HG03442 (cell line): ENCODE results near the gene AGO3.

Experiments
- ATAC-seq: cut with Tn5 transposase; IDR thresholded peaks from one replicate; pipeline ENCODE4 v1.9.1; 2021; ENCODE audit warnings: mild to moderate bottlenecking, moderate library complexity; ENCODE audit not compliant: unreplicated experiment

The AGO3 gene

DNA sequence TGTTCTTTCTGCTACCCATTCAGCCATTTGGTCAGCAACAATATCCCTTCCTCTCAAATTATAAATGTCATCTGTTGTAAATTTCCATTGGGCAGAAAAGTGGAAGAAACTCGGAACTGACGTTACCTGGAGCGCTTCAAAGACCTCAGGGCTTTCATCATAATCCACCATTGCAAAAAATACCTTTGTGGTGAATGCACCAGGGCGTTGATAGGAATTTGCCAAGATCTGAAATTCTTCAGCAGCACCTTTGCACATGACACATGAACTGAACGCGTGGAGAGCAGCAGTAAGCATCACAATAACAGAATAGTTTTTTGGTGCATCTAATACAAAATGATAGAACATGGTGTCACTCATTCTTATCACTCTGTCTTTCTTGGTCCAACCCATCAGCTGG lies 149.9 kb downstream of the AGO3 start:
- ATAC-seq = no peak

DNA sequence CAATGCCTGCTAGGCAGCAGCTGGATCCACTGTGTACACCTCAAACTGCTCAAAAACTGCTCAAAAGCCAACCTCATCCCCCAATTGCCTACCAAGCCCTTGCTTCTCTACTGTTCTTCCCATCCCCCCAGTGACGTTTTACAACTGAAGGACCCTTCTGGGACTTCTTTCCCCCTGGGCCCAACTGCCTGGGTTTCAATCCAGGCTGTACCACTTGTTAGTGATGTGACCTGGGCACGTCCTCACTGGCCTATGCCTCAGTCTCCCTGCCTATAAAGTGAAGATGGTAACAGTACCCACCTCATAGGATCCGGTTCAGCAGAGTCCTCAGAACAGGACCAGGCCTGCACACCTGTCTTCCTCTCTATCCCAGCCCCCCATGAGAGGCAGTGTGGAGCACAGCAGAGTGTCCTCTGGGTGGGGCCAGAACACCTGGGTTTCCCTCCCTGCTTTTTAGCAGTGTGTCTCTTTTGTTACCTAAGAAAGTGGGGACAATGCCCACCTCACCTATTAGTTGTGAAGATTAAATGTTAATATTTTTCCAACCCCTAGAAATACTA lies 151.1 kb downstream of the AGO3 start:
- ATAC-seq = no peak

DNA sequence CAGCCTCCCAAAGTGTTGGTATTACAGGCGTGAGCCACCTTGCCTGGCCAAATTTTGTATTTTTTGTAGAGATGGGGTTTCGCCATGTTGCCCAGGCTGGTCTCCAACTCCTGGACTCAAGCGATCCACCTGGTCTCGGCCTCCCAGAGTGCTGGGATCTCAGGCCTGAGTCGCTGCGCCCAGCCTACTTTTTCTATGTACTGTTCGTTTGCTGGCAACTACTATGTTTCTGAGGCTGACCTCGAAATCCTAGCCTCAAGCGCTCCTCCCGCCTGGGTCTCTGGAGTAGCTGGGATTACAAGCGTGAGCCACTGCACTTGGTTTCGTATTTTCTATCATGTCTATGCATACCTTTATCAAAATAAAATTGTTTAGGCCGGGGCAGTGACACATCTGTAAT lies 152.3 kb downstream of the AGO3 start:
- ATAC-seq = no peak

DNA sequence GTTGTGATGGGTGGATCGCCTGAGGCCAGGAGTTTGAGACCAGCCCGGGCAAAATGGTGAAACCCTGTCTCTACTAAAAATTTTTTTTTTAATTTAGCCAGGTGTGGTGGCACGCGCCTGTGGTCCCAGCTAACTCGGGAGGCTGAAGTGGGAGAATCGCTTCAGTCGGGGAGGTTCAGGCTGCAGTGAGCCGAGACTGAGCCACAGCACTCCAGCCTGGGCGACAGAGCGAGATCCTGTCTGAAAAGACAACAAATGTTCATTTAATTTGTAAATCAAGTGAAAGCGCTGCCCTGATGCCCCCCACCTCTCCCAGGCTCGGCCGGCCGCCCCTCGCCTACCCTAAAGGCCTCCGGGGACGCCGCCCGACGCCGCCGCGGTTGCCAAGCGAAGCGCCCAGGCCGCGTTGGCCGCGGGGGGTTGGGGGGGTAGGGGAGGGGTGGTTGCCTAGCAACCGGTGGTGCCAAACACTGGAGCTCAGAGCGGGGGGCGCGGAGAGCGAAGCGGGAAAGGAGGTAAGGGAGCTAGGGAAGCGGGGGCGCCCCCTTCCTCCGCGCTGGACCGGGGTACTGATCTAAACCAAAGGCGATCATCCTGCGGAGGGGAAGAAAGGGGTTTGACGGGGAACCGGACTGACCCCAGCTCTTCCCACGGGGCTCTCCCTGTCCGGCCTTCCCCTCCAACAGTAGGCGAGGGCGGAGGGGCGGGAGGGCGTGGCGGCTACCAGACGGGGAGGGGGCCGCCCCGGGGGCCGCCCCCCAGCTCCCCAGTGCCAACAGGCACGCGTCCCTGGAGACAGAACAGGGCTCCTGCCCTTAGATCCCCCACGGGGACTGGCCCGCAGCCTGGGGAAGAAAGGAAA lies 153.0 kb downstream of the AGO3 start, which contains the start of gene TEKT2:
TEKT2 (plus strand) TSS at position 460 of the 862 bp plus-strand sequence. CDS start 828 bp downstream, outside the sequence.
- no peak for ATAC-seq

DNA sequence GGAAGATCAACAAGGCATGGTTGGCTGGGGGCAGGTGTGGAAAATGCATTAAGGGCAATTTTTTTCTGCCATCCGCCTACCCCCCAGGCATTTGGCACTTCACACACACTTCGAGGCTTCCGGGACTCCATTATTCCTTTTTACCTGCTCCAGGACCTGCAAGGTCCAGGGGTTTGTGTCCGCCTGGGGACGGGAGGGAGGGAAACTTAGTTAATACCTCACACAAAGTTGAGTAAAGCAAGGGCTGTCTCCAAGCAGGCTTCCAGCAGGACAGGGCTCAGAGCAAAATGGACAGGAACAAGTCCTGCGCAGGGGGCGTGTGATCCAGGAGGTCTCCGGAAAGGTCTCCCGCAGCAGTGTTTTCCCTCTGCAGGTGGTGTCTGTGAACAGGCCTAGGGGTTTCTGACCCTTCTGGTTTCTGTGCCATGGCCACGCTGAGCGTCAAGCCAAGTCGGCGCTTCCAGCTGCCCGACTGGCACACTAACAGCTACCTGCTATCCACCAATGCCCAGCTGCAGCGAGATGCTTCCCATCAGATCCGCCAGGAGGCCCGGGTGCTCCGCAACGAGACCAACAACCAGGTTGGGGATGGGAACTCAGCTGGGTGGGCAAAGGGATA lies 153.7 kb downstream of the AGO3 start:
- ATAC-seq = no peak

DNA sequence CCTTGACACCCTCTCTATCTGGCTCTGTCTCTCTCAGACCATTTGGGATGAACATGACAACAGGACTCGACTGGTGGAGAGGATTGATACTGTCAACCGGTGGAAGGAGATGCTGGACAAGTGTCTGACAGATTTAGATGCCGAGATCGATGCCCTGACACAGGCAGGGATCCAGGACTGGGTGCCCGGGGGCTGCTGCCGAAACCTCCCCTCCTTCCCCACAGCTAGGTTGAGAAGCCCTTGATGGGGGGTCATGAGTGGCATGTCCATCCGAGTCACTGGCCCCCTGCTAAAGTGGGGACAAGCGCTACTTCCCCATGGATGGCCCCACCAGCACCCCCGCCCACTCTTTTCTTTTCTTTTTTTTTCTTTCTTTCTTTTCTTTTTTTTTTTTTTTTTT lies 154.2 kb downstream of the AGO3 start:
- no peak for ATAC-seq

DNA sequence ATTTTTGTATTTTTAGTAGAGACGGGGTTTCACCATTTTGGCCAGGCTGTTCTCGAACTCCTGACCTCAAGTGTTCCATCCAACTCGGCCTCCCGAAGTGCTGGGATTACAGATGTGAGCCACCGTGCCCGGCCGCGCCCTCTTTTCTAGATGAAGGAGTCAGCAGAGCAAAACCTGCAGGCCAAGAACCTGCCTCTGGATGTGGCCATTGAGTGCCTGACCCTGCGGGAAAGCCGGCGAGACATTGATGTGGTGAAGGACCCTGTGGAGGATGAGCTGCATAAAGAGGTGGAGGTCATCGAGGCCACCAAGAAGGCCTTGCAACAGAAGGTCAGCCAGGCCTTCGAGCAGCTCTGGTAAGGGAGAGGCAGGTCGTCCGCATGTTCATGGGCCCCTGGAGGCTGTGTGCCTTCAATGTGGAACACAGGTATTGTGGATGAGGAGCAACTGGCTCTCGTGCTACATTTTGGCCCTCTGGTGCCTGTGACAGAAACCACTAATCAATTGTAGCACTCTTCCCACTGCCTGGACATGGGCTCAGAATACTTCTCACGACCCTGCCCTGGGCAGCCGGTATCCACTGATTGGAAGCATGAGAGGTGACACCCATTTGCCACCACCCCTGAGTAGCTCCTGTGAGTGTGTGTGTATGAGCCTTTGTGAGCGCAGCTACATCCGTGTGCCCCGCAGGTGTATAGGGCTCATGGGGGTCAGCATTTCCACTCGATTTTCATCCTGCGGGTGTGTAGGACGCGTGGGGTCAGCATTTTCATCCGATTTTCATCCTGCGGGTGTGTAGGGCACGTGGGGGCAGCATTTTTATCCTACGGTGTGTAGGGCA lies 155.0 kb downstream of the AGO3 start:
- ATAC-seq = no peak

DNA sequence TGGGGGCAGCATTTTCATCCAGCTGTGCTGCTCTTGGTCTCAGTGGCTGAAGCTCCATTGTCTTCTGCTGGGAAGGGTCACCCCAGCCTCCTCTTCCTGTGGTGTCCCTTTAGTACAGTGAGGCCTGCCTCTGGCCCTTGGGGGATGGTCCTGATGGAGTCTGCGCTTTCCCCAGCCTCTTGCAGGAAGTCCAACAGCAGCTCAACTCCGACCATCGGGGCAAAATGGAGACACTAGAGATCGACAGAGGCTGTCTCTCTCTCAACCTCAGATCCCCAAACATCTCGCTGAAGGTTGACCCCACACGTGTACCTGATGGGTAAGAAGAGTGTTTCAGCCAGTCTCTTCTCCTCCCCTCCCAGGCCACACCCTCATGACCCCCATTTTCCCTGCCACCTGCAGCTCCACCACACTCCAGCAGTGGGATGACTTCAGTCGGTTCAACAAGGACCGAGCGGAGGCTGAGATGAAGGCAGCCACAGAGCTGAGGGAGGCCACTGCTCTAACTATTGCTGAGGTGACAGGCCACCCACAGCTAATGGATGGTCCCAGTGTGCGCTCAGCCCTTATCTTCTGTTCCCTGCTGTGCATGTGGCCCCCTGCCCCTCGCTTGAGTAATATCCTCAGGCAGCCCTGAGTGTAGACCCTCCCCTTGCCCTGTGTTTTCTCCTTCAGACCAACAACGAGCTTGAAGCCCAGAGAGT lies 155.8 kb downstream of the AGO3 start:
- ATAC-seq = no peak

DNA sequence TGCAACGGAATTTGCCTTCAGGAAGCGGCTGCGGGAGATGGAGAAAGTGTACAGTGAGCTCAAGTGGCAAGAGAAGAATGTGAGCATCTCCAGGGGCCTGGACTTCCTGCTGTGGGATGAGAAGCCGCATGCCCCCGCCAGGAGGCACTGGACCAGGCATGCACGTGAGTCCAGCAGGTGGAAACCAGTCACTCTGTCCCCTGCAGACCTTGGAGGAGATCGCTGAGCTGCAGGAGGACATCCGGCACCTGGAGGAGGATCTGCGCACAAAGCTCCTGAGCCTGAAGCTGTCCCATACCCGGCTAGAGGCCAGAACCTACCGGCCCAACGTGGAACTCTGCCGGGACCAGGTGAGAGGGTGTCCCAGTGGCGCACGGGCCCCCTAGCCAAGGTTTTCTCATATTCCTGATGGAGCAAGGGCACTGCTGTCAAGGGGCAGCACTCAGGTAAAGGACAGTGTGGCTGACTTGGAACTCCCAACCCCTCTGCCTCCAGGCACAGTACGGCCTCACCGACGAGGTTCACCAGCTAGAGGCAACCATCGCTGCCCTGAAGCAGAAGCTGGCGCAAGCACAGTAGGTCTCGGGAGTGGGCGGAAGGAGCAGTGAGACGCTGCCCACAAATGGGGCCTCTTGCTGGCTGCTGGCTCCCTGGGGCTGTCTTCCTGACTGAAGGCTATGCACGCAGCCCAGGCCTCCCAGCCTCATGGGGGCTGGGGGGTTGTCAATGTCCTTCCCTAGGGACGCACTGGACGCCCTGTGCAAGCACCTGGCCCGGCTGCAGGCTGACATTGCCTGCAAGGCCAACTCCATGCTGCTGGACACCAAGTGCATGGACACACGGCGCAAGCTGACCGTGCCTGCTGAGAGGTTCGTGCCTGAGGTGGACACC lies 156.6 kb downstream of the AGO3 start:
- no peak for ATAC-seq

DNA sequence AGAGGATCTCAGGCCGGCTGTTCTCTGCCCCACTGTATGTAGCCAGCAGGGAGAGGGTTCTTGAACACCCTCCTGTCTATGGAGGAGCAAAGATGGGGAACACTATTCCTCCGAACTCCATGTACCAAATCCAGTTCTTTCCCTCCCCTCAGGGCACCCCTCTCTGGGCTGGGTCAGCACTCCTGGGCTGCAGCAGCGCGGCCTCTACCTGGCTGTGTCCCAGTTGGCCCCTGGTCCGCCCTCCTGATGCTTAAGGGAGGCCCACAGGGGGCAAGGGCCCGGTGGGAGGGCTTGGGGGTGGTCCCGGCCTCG lies 157.3 kb downstream of the AGO3 start:
- ATAC-seq = peak; percentile 4

DNA sequence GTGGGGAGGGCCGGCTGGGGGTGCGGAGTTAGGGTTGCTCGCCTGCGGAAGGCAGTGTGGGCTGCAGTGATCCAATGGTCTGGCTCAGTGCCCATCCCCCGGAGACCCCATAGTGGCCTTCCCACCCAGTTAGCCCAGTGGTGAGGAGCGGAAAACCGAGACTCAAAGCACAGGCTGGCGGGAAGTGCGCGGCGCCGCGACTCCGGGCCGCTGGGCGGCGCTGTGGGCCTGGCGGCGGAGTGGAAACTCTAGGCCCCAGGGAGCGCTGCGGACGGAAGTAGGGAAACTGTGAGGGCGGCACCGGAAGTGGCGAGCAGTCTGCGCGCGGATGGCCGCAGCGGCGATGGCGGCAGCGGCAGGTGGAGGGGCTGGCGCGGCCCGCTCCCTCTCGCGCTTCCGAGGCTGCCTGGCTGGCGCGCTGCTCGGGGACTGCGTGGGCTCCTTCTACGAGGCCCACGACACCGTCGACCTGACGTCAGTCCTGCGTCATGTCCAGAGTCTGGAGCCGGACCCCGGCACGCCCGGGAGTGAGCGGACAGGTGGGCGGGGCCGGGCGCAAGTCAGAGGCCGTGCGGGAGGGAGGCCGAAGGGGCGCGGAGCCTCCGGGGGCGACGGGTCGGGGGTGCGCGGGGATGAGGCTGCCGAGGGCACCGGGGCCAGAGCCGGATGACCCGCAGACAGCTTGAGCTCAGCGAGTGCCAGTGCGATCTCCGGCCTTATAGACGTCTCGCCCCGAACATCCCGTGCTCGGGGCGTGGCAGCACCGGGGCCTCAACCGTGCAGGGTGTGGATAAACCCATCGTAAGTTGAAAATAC lies 157.9 kb downstream of the AGO3 start, which contains the start of gene ADPRS:
ADPRS (plus strand) TSS at position 316 of the 816 bp plus-strand sequence; CDS start at position 329, 13 bp downstream.
- ATAC-seq = peak; percentile 72

DNA sequence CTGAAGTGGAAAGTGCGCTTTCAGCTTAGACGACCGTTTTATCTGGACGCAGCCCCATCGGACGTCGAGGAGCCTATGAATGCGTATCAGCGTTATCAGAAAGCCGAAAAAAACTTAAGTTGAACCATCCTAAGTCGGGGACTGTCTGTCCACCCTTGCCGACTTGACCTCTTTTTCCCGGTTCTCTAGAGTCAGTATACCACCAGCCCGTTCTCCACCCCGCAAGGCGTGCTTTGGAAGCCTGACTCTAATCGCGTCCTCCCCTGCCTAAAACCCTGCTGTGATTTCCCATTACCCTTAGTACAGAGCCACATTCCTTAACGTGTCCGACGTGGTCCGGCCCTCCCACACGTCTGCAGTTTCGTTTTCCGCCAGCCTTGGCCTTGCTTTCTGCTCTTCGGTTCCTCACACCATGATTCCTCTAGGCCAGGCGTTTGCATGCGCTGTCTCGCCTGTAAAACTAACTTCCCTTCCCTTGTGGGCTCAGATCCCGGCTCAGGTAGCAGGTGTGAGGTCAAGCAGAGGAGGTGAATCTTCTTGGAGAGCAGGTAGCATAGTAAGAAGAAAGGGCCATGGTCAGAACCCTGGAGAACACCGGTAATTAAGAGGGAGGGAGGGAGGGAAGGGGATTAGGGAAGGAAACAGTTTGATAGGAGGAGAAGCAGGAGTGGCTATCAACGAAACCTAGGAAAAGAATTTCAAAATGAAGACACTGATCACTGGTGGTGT lies 158.7 kb downstream of the AGO3 start:
- no peak for ATAC-seq

DNA sequence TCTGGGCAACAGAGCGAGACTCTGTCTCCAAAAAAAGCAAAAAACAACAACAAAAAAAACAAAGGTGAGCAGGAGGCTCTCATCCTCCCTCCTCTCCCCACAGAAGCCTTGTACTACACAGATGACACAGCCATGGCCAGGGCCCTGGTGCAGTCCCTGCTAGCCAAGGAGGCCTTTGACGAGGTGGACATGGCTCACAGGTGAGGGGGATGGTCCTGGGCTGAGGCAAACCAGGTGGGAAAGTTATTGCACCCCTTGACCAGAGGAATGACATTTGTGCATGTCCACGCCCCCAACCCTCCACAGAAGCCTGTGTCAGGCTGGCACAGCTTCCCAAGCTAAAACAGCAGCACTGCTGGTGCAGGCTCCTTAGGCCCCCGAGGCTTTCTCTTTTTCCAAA lies 160.2 kb downstream of the AGO3 start:
- ATAC-seq = no peak

DNA sequence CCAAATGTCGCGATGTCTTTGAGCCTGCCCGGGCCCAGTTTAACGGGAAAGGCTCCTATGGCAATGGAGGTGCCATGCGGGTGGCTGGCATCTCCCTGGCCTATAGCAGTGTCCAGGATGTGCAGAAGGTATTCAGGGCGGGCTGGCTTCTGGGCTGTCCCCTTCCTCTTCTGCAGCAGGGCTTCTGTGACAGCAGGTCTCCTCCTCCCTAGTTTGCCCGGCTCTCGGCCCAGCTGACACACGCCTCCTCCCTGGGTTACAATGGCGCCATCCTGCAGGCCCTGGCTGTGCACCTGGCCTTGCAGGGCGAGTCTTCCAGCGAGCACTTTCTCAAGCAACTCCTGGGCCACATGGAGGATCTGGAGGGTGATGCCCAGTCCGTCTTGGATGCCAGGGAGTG lies 160.8 kb downstream of the AGO3 start:
- no peak for ATAC-seq

DNA sequence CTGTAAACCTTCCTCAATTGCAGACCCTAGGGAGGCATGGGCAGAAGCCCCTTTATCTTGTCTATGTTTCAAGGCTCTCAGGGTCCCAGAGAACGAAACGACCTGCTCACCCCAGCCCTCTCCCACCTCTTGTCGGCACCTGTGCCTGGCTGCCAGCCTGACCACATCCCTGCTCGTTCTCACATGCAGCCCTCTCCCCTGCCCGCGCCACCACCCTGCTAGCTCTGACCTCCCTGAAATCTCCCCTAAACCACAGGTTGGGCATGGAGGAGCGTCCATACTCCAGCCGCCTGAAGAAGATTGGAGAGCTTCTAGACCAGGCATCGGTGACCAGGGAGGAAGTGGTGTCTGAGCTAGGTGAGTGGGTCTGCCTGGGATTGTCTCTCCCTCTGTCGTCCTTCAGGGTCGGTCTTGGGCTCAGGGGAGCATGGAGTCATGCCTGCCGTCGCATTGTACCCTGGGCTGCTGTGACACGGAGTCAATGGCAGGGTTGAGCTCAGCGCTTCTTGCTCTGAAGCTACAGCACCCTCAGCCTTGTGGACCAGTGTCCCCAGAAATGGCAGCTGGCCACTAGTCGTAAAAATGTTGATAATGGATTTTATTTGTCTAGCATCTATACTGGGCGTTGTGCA lies 161.4 kb downstream of the AGO3 start:
- ATAC-seq = no peak

DNA sequence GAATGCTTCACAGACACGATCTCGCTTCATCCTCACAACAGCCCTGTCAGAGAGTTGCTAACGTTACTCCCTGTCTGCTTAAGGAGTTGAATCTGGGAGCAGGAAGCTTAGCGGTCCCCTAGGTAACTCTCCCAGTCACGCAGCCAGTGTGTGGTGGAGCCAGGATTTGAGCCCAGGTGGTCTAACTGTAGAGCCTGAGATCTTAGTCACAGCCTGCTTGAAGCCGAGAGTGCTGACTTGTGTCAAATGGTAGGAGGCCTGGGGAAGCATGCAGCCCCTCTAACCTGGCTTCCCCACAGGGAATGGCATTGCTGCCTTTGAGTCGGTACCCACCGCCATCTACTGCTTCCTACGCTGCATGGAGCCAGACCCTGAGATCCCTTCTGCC lies 161.9 kb downstream of the AGO3 start:
- ATAC-seq = no peak

DNA sequence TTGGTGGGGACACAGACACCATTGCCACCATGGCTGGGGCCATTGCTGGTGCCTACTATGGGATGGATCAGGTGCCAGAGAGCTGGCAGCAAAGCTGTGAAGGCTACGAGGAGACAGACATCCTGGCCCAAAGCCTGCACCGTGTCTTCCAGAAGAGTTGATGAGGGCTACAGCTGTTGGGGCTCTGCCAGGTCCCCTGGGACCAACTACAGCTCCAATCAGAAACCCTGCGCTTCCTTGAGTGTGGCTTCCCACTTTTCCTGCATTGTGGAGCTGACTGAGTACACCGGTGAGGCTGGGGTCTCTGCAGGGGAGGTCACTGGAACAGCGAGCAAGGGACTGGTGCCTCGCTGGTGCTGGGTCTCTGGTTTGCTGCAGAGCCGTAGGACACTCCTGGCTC lies 162.3 kb downstream of the AGO3 start:
- ATAC-seq = no peak

DNA sequence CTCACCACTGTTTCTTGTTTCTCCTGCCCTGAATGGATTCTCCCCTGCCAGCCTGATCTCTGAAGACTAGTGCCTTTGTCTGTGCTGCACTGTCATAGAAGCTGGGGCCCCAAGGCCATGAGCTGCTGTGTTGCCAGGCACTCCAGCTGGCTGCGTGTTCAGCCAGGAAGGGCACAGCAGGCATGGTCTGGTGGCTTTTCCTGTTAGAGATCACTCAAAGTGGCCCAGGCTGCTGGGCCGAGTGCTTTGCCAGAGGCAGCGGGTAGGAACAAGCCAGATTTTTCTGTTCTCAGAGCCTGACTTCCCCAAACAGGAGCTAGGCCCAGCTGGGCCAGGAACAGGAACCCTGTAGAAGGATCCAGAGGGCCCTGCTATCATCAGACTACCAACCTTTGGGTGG lies 163.0 kb downstream of the AGO3 start:
- ATAC-seq = no peak
